GM18502 (cell line): ENCODE measurements around the gene BSN.

ENCODE experiments used
- ATAC-seq: cut with Tn5 transposase; IDR thresholded peaks from one replicate; pipeline ENCODE4 v1.9.1; 2021; ENCODE audit warnings: mild to moderate bottlenecking; ENCODE audit not compliant: unreplicated experiment, poor library complexity

Gene BSN

GRCh38 chr3:49626101-49626581 lies 71.9 kb downstream of the BSN start:
- ATAC-seq = no peak

DNA sequence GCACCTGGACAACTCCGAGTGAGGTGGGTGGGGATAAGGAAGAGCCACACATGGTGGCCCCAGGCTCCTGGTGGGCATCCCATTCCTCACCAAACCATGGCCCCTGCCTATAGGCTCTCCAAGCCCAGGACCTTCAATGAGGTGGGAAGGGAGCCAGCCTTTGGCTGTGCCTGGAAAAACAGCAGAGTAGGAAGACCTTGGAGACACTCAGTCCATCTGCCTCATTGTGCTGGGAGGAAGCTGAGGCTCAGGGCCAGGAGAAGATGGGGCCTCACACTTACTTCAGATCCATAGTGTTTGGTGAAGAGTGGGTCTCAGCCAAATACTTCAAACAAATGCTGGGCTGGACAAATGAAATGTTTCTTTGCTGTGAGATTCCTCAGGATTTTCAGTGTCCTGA lies 72.5 kb downstream of the BSN start:
- ATAC-seq = no peak

- ATAC-seq = no peak
These were observed 73.4 kb downstream of the BSN start for GRCh38 chr3:49627634-49628033.

DNA sequence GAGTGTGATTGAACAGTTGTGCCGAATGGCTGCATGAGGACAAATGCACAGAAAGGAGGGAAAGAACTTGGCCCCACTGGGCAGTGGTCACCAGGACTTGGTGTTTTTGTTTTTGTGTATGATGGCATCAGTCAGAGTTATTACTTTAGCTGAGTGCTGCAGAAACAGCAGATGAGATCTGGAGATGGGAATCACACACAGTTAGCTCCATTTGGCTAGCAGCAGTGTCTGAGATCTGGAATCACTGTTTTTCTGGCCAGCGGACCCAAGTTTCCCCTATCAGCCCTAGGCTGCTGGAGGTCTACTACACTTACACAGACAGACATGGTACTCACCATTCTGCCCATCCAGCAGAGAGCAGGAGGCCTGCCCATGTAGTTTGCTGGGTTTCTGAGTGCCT lies 74.0 kb downstream of the BSN start:
- no peak for ATAC-seq

DNA sequence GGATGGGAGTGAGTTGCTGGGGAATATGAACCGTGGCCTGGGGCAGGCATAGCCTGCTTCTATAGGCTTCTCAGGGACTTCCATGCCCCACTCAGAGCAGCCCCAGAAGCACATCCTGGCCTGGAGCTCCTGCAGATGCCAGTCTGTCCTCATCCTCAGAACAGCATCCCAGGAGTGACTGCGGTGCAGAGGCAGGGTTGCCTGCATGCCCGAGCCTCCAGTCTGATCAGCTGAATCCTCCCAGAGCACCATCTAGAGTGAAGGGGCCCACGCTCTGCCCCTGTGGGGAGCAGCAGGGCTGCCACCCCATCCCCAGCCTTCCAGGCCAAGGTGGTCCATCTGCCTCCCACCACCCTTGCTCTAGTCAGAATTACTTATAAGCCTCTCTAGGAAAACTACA lies 75.2 kb downstream of the BSN start:
- ATAC-seq = no peak

DNA sequence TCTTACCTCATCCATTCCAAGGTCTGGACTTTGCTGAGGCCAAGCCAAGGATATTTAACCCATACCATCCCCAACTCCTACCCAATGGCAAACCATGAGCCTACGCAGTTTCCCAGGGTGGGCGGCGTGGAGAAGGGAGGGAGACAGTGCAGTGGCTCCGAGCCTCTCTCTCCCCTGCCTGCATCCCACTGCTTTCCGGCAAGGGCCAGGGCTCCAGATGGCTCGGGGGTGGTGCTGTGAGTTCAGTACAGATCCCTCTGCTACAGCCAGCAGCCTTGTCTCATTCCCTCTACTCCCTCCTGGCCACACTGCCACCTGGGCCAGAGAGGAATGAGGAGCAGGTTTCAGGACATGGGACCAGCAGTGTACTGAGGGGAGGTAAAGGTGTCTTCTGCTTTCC lies 75.6 kb downstream of the BSN start:
- no peak for ATAC-seq

DNA sequence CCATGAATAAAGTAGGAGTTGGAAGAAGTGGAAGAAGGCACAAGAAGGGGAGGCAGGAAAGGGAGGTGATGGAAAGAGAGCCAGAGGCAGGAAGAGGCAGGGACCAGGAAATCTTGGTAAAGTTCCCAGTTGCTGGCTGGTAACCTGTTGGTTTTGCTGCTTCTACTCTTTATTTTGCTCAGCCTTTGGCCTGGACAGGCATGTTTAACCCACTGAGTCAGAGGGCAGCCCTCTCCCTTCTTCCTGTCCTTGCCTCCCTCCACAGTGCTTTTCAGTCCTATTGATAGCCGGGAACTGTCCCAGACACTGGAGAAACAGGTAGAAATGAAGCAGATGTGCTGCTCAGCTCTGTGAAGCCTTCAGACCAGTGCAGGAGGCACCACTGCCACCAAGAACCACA lies 76.5 kb downstream of the BSN start:
- ATAC-seq = no peak

- ATAC-seq = no peak
These were observed 80.5 kb downstream of the BSN start for GRCh38 chr3:49634736-49635135.

- ATAC-seq = no peak
These were observed 82.8 kb downstream of the BSN start for GRCh38 chr3:49636883-49637609.

GRCh38 chr3:49638445-49638844 lies 84.2 kb downstream of the BSN start:
- ATAC-seq = no peak

DNA sequence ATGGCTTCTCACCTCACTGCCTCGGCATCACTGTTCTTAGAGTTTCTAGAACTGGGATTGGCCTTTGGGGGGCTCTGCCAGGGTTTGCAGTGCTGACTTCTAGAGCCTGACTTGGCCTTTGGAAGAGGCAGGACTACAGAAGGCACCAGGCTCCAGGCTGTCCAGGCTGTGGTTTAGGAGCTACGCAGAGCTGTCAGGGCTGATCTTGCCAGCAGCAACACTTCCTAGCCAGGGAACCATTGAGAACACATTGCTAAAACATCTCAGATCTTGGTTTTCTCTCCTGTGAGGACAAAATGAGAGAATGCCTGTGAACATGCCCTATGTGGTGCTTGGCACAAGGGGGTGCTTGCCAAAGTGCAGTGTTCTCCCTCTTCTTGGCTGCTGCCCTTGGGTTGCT lies 85.3 kb downstream of the BSN start:
- ATAC-seq = no peak

- no peak for ATAC-seq
These were observed 87.0 kb downstream of the BSN start for GRCh38 chr3:49641292-49641691.

DNA sequence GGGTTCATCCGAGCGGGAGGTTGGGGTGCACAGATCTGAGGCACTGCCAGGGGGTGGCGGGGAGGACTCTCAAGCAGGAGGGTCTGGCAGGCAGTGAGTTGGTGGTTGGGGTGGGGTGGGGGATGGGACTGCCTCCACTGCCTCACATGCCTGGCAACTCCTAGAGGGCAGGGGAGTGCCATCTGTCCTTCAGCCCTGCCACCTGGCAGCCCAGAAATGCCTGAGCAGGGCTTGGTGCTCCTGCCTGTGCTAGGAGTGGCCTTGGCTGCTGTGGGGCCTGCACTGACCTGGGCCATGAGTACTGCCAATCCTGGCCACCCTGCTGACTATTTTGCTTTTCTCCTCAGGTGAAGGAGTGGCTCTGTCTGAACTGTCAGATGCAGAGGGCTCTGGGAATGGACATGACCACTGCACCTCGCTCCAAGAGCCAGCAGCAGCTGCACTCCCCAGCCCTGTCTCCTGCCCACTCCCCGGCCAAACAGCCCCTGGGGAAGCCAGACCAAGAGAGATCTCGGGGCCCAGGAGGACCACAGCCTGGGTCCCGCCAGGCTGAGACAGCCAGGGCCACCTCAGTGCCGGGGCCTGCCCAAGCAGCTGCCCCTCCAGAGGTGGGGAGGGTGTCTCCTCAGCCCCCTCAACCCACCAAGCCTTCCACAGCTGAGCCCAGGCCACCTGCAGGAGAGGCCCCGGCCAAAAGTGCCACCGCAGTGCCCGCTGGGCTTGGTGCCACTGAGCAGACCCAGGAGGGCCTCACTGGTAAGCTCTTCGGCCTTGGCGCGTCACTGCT lies 87.8 kb downstream of the BSN start:
- ATAC-seq = no peak

GRCh38 chr3:49642708-49643145 lies 88.5 kb downstream of the BSN start:
- ATAC-seq = no peak

GRCh38 chr3:49644684-49645083 lies 90.4 kb downstream of the BSN start:
- no peak for ATAC-seq

DNA sequence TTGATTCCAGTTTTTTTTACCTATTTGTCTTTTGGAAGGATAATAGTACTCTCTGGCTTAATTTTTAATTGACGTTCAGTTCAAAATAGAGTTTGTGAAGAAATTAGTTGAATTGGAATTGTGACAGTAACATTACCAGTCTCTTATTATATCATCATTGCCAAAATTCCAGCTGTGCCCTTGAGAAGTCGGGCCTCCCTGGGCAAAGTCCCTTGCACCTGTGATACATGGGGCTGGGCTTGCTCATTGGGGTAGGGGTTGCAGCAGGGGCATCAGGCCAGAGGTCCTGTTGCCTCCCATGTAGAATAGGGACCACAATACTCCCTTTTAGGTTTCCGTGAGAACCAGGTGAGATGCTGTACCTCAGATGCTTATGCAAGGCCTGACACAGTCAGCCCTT lies 92.0 kb downstream of the BSN start:
- ATAC-seq = no peak

DNA sequence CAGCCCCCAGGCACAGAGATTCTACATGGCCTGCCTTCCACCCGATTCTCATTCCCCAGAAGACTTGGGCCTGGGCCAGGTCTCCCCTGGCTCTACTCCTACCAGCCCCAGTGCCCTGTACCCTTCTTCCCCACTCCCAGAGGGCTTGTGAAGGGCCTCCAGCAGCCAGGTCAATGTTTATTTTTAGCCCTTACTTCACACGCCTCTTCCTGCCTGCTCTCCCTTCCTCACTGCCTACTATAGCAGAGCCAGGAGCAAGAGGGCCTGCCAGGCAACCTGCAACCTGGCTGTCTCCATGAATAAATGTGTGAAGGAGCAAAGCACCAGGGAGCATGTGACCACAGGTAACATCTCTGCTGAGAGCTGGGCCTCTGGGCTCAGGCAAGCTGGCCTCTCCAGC lies 93.5 kb downstream of the BSN start:
- ATAC-seq = no peak

DNA sequence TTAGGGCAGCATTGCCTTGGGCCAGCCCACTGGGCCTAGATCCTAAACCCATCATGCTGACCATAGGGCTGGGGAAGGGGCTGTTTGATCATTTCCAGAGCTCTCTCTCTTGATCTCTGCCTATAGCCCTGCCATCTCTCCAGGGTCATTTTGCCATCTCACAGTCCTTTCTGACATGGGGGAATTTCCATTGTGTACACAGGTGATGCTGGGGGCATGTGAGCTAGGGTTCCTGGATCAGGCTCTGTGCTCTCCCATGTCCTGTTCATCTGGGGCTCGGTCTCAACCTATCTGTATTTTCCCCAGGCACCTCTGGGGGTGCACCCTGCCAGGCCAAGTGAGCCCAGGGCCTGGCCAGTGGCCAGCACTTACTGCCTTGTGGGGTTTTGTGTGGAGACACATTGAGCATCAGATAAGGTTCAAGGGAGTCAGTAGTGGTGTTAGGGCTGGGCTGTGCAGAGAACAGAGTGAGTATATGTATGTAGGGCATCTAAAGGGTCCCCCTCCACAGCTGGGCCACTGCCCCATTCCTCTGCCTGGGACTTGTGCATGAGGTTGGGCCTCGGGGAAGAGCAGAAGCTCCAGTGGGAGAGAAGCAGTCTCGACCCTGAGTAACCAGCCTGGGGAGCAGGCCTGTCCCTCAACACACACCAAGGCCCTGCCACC lies 94.2 kb downstream of the BSN start:
- ATAC-seq = no peak

DNA sequence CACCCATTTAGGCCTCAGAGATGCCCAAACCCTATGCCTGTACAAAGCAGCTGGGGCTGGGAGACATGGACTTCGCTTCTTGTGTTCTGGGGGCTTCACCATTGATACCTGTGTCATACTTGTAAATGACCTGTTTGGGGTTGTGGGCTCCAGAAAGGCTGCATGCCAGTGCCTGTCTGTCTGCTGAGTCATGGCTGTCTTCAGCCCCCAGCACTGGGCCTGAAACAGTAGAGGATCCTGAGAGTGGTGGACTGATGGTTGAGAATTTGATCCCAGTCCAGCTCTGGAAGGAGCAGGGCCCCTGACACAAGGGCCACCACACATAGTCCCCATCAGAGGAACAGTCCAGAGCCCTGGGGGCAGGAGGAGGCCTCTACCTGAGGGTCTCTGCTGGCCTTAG lies 95.3 kb downstream of the BSN start:
- ATAC-seq = no peak

DNA sequence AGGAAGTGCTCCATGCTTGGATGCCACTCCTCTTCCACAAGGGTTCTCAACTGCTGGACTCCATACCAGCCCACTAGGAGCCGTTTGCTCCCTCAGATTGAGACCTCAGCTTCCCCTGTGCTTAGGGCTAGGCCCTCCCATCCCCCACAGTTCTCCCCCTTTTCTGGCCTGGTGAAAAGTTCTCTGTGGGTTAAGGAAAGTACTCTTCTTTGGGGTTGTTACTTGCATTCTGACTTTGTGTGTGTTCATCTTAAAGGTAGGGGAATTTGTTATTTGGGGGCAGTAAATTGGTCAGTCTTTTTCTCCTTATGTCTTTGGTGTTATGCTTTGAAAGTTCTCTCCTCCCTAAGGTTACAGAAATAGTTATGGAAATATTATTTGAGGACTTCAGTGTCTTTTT lies 95.9 kb downstream of the BSN start:
- no peak for ATAC-seq

DNA sequence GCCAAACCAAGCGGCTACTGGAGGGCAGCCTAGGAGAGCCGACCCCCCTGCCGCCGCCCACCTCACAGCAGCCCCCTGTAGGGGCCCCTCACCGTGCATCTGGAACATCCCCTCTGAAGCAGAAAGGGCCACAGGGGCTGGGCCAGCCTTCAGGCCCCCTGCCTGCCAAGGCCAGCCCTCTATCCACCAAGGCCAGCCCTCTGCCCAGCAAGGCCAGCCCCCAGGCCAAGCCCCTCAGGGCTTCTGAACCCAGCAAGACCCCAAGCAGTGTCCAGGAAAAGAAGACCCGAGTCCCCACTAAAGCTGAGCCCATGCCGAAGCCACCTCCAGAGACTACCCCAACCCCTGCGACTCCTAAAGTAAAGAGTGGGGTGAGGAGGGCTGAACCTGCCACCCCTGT lies 96.4 kb downstream of the BSN start:
- ATAC-seq = no peak
